ENCODE data around the gene MORN2.

MORN2 gene

GRCh38 chr2:38922389-38922788, 46.6 kb downstream of the MORN2 start:
- no peak overlapping the region for H3K4me3 ChIP-seq (ENCODE audit: low read depth in 1 of 2, low read length in 1 of 2)
- H3K4me1 ChIP-seq (ENCODE audit: control insufficient read depth in 1 of 2, insufficient read depth in 1 of 2, low read depth in 1 of 2, low read length in 1 of 2), result no peaks in the 10 kb centered on the region
- H3K9me3 ChIP-seq, result no peaks in the 10 kb centered on the region
- H3K27me3 ChIP-seq, result no peaks in the 10 kb centered on the region
- TF ChIP-seq CTCF (IDR thresholded peaks at IDR 0.05), result no peak
- H3K36me3 ChIP-seq, result no peaks in the 10 kb centered on the region
- no peak overlapping the region for H3K27ac ChIP-seq

DNA sequence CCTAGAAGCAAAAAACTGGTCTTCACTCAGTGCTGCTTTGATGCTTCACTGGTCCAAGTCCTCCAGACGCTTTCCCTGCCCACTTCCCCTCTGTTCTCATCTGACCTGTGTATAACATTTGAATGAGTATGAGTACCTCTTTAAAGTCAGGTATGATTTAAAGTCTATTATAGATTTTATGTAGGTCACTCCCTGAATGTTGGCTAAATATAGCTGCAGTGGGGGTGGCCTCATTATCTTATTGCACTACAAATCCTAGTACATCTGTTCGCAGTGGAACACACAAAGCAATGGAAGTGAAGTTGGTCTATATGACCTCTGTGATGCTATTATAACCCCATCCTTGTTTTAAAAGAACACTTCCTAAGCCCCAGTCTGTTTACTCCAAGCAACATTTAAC, 47.1 kb downstream of the MORN2 start:
- Histone ChIP-seq H3K36me3 (no peaks in the 10 kb centered on the region), H3K4me1 (ENCODE audit: control insufficient read depth in 1 of 2, insufficient read depth in 1 of 2, low read depth in 1 of 2, low read length in 1 of 2) (no peaks in the 10 kb centered on the region), H3K4me3 (ENCODE audit: low read depth in 1 of 2, low read length in 1 of 2) (no peak overlapping the region), H3K9me3 (no peaks in the 10 kb centered on the region), H3K27ac (no peak overlapping the region), H3K27me3 (no peaks in the 10 kb centered on the region)
- TF ChIP-seq CTCF (IDR thresholded peaks at IDR 0.05), result no peak

GRCh38 chr2:38925982-38926381, 50.2 kb downstream of the MORN2 start:
- no peak for TF ChIP-seq CTCF (IDR thresholded peaks at IDR 0.05)
- no peaks in the 10 kb centered on the region for H3K36me3 ChIP-seq
- H3K9me3 ChIP-seq, result no peaks in the 10 kb centered on the region
- no peaks in the 10 kb centered on the region for H3K4me1 ChIP-seq (ENCODE audit: control insufficient read depth in 1 of 2, insufficient read depth in 1 of 2, low read depth in 1 of 2, low read length in 1 of 2)
- H3K27me3 ChIP-seq, result no peaks in the 10 kb centered on the region
- H3K4me3 ChIP-seq (ENCODE audit: low read depth in 1 of 2, low read length in 1 of 2), result no peak overlapping the region
- H3K27ac ChIP-seq, result no peak overlapping the region

DNA sequence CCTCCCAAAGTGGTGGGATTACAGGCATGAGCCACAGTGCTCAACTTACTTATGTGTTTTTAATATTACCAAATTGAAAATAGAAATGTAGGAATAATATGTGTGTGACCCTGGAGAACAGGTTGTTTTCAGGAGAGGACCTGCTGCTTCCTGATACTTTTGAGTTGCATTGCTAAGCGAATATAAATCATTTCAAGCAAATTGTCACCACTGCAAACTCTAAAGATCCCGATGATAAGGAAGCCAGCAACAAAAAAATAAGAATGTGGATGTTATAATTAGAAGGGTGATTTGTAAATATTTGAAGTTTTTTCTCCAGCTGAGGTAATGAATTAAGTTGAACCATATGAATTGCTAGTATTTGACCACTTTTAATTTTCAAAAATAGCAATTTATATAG, 54.8 kb downstream of the MORN2 start:
- H3K36me3 ChIP-seq, result no peaks in the 10 kb centered on the region
- H3K4me1 ChIP-seq (ENCODE audit: control insufficient read depth in 1 of 2, insufficient read depth in 1 of 2, low read depth in 1 of 2, low read length in 1 of 2), result no peaks in the 10 kb centered on the region
- H3K27me3 ChIP-seq, result no peaks in the 10 kb centered on the region
- no peak overlapping the region for H3K4me3 ChIP-seq (ENCODE audit: low read depth in 1 of 2, low read length in 1 of 2)
- no peak for TF ChIP-seq CTCF (IDR thresholded peaks at IDR 0.05)
- no peaks in the 10 kb centered on the region for H3K9me3 ChIP-seq
- no peak overlapping the region for H3K27ac ChIP-seq
